Nephron progenitor cell (in vitro differentiated cells): ENCODE measurements around the gene PIGA.

ENCODE experiments used
- DNase-seq: peaks from one replicate; pipeline ENCODE4 v3.0.0; 2021
- H3K27ac Mint-ChIP-seq: 2 replicates; pipeline ENCODE4 v1.8.0; 2021; ENCODE audit warnings: mild to moderate bottlenecking, moderate library complexity, mixed read lengths
- H3K27me3 Mint-ChIP-seq: 2 replicates; pipeline ENCODE4 v1.8.0; 2021; ENCODE audit warnings: mild to moderate bottlenecking, low read depth, mixed read lengths; ENCODE audit not compliant: poor library complexity
- H3K36me3 Mint-ChIP-seq: 2 replicates; pipeline ENCODE4 v1.8.0; 2021; ENCODE audit warnings: low read depth, mixed read lengths
- H3K4me1 Mint-ChIP-seq: 2 replicates; pipeline ENCODE4 v1.8.0; 2021; ENCODE audit warnings: mixed read lengths
- H3K4me3 Mint-ChIP-seq: 2 replicates; pipeline ENCODE4 v1.8.0; 2021; ENCODE audit warnings: mild to moderate bottlenecking, moderate library complexity, mixed read lengths
- H3K9me3 Mint-ChIP-seq: 2 replicates; pipeline ENCODE4 v1.8.0; 2021; ENCODE audit warnings: mild to moderate bottlenecking, moderate library complexity, mixed read lengths
- CTCF ChIP-seq: fragments of 200-600 bp; sonication (generic); IDR thresholded peaks from 2 replicates; pipeline ENCODE4 v1.5.0; 2021; ENCODE audit warnings: antibody characterized with exemption

The PIGA gene

GRCh38 chrX:15334561-15334960 lies 762 bp downstream of the PIGA start:
- DNase-seq = no peak
- peaks cover 4% of the 10 kb centered on the region for H3K36me3 Mint-ChIP-seq
- peak overlapping the region; percentile 96 for H3K27ac Mint-ChIP-seq
- H3K27me3 Mint-ChIP-seq = peaks cover 32% of the 10 kb centered on the region
- H3K4me3 Mint-ChIP-seq = peak overlapping the region; percentile 92
- no peaks in the 10 kb centered on the region for H3K4me1 Mint-ChIP-seq
- no peaks in the 10 kb centered on the region for H3K9me3 Mint-ChIP-seq
- TF ChIP-seq CTCF = no peak

GRCh38 chrX:15328821-15329220 lies 6.5 kb downstream of the PIGA start:
- Mint-ChIP-seq H3K4me1 (no peaks in the 10 kb centered on the region), H3K9me3 (no peaks in the 10 kb centered on the region), H3K27ac (no peak overlapping the region), H3K27me3 (no peaks in the 10 kb centered on the region), H3K36me3 (peaks cover 8% of the 10 kb centered on the region), H3K4me3 (no peak overlapping the region)
- DNase-seq = no peak
- no peak for TF ChIP-seq CTCF

- Mint-ChIP-seq H3K4me3 (no peak overlapping the region), H3K4me1 (no peaks in the 10 kb centered on the region), H3K36me3 (peaks cover 8% of the 10 kb centered on the region), H3K27me3 (no peaks in the 10 kb centered on the region), H3K27ac (no peak overlapping the region), H3K9me3 (no peaks in the 10 kb centered on the region)
- DNase-seq = no peak
- TF ChIP-seq CTCF = no peak
Measured at GRCh38 chrX:15328131-15328530, 7.2 kb downstream of the PIGA start.

GRCh38 chrX:15322472-15322871 lies 12.9 kb downstream of the PIGA start:
- H3K36me3 Mint-ChIP-seq = peaks cover 16% of the 10 kb centered on the region
- DNase-seq = no peak

GRCh38 chrX:15322072-15322471 lies 13.3 kb downstream of the PIGA start:
- no peaks in the 10 kb centered on the region for H3K9me3 Mint-ChIP-seq
- no peak overlapping the region for H3K4me3 Mint-ChIP-seq
- peaks cover 3% of the 10 kb centered on the region for H3K27me3 Mint-ChIP-seq
- no peaks in the 10 kb centered on the region for H3K4me1 Mint-ChIP-seq
- DNase-seq = no peak
- peaks cover 16% of the 10 kb centered on the region for H3K36me3 Mint-ChIP-seq
- H3K27ac Mint-ChIP-seq = no peak overlapping the region
- TF ChIP-seq CTCF = no peak

More at GRCh38 chrX:15322472-15322871, 12.9 kb downstream of the PIGA start:
- TF ChIP-seq CTCF = no peak
- Mint-ChIP-seq H3K27ac (no peak overlapping the region), H3K27me3 (peaks cover 3% of the 10 kb centered on the region), H3K9me3 (no peaks in the 10 kb centered on the region), H3K4me3 (no peak overlapping the region), H3K4me1 (no peaks in the 10 kb centered on the region)

- H3K4me1 Mint-ChIP-seq = no peaks in the 10 kb centered on the region
- peaks cover 3% of the 10 kb centered on the region for H3K27me3 Mint-ChIP-seq
- no peak for DNase-seq
- no peak overlapping the region for H3K27ac Mint-ChIP-seq
- H3K36me3 Mint-ChIP-seq = peaks cover 16% of the 10 kb centered on the region
- no peak for TF ChIP-seq CTCF
- no peak overlapping the region for H3K4me3 Mint-ChIP-seq
- no peaks in the 10 kb centered on the region for H3K9me3 Mint-ChIP-seq
Measured at GRCh38 chrX:15321447-15321846, 13.9 kb downstream of the PIGA start.
